Measurements from ENCODE around the gene SPCS3. TPM values are rescaled to one million over a fixed set of nuclear protein-coding genes. Genes with fewer than 3 reads are reported as not detected.
"Not testable (repeated sequence)": the region's sequence is repeated elsewhere in the genome, so short reads cannot be mapped to it uniquely, and the experiment has no call there.

SPCS3 gene
- total and polyA plus RNA-seq, 7 experiments from 2014 or later = 18.4 to 215 (median 129) TPM

- no peak overlapping the region for H3K27ac ChIP-seq (ENCODE audit: low read depth, low read length)
- no peak for ATAC-seq
- intact Hi-C loops (cut with micrococcal nuclease) = loop anchor here in 1 of 2 donors (10.0 kb wide), 1 partner anchor 581 kb away; no protein-coding TSS in a partner anchor
- Mint-ChIP-seq H3K36me3 (peaks cover 0 to 22% (median 0%) of the 10 kb centered on the region in 5 donors), H3K4me3 (peak overlapping the region in 6 of 10 donors; percentile 45 to 91 (median 72)), H3K9me3 (no peaks in the 10 kb centered on the region), H3K4me1 (peaks cover 26 to 85% (median 69%) of the 10 kb centered on the region in 7 donors), H3K27ac (peak overlapping the region in 3 of 9 donors; percentile 25 to 53 (median 35)), H3K27me3 (no peaks in the 10 kb centered on the region)
- no peaks in the 10 kb centered on the region for H3K9me3 ChIP-seq (ENCODE audit: control insufficient read depth in 2 of 3, low read length in 3 of 3)
- POLR2A ChIA-PET = interaction anchor here (0.8 to 1.7 kb wide), 3 partner anchors 10 to 127 kb away, joined by 3 to 4 read pairs (median 4); no protein-coding TSS in a partner anchor
- no peak for DNase-seq
- H3K4me3 ChIP-seq (ENCODE audit: low read length) = no peak overlapping the region
- no peaks in the 10 kb centered on the region for H3K27me3 ChIP-seq (ENCODE audit: control insufficient read depth in 2 of 2, insufficient read depth in 2 of 2, low read length in 2 of 2)
- H3K4me1 ChIP-seq (ENCODE audit: control insufficient read depth in 2 of 2, insufficient read depth in 2 of 2, low read length in 2 of 2) = peaks cover 32 to 35% of the 10 kb centered on the region in 2 donors
- peaks cover 0 to 12% (median 7%) of the 10 kb centered on the region in 3 experiments for H3K36me3 ChIP-seq (ENCODE audit: control insufficient read depth in 2 of 3, insufficient read depth in 3 of 3, low read length in 3 of 3)
- CTCF ChIA-PET = interaction anchor here (0.6 kb wide), 1 partner anchor 1069 kb away, joined by 3 read pairs; no protein-coding TSS in a partner anchor
These were observed 3.9 kb downstream of the SPCS3 start for GRCh38 chr4:176323511-176324160.

- intact Hi-C loops (cut with micrococcal nuclease) = loop anchor here in 1 of 2 donors (10.0 kb wide), 1 partner anchor 580 kb away; no protein-coding TSS in a partner anchor
- not testable (repeated sequence) for ATAC-seq
- peak overlapping the region in 4 of 9 donors; percentile 35 to 75 (median 72) for H3K27ac Mint-ChIP-seq
These were observed 5.1 kb downstream of the SPCS3 start for GRCh38 chr4:176324876-176325275.

GRCh38 chr4:176333076-176333475 lies 13.3 kb downstream of the SPCS3 start:
- Histone ChIP-seq H3K4me3 (ENCODE audit: low read length) (no peak overlapping the region), H3K9me3 (ENCODE audit: control insufficient read depth in 2 of 3, low read length in 3 of 3) (no peaks in the 10 kb centered on the region), H3K27ac (ENCODE audit: low read depth, low read length) (no peak overlapping the region), H3K36me3 (ENCODE audit: control insufficient read depth in 2 of 3, insufficient read depth in 3 of 3, low read length in 3 of 3) (peaks cover 0 to 13% (median 13%) of the 10 kb centered on the region in 3 experiments), H3K4me1 (ENCODE audit: control insufficient read depth in 2 of 2, insufficient read depth in 2 of 2, low read length in 2 of 2) (peaks cover 0 to 10% of the 10 kb centered on the region in 2 donors), H3K27me3 (ENCODE audit: control insufficient read depth in 2 of 2, insufficient read depth in 2 of 2, low read length in 2 of 2) (no peaks in the 10 kb centered on the region)
- Mint-ChIP-seq H3K36me3 (peaks cover 0 to 29% (median 12%) of the 10 kb centered on the region in 5 donors), H3K9me3 (no peaks in the 10 kb centered on the region), H3K4me3 (peak overlapping the region in 3 of 10 donors; percentile 7 to 37 (median 22)), H3K4me1 (peaks cover 14 to 50% (median 27%) of the 10 kb centered on the region in 7 donors), H3K27ac (peak overlapping the region in 6 of 9 donors; percentile 3 to 86 (median 67)), H3K27me3 (no peaks in the 10 kb centered on the region)
- ATAC-seq (peak; percentile 37), DNase-seq (peak in 1 of 9 donors; percentile 9)
- intact Hi-C loops (cut with micrococcal nuclease) = no loop called here
- ChIA-PET CTCF (no interaction called here), POLR2A (interaction anchor here (1.5 kb wide), 1 partner anchor 9 kb away, joined by 4 read pairs; no protein-coding TSS in a partner anchor)

More at GRCh38 chr4:176324876-176325275, 5.1 kb downstream of the SPCS3 start:
- Mint-ChIP-seq H3K36me3 (peaks cover 0 to 22% (median under 1%) of the 10 kb centered on the region in 5 donors), H3K4me3 (peak overlapping the region in 8 of 10 donors; percentile 35 to 61 (median 44)), H3K4me1 (peaks cover 26 to 75% (median 64%) of the 10 kb centered on the region in 7 donors)
- H3K9me3 Mint-ChIP-seq; H3K4me3 ChIP-seq (ENCODE audit: low read length); H3K27ac ChIP-seq (ENCODE audit: low read depth, low read length); H3K27me3 Mint-ChIP-seq; H3K27me3 ChIP-seq (ENCODE audit: control insufficient read depth in 2 of 2, insufficient read depth in 2 of 2, low read length in 2 of 2); CTCF ChIA-PET; H3K9me3 ChIP-seq (ENCODE audit: control insufficient read depth in 2 of 3, low read length in 3 of 3); DNase-seq: not testable (repeated sequence)
- POLR2A ChIA-PET = interaction anchor here (1.7 kb wide), 1 partner anchor 9 kb away, joined by 4 read pairs; no protein-coding TSS in a partner anchor
- Histone ChIP-seq H3K4me1 (ENCODE audit: control insufficient read depth in 2 of 2, insufficient read depth in 2 of 2, low read length in 2 of 2) (peaks cover 27 to 32% of the 10 kb centered on the region in 2 donors), H3K36me3 (ENCODE audit: control insufficient read depth in 2 of 3, insufficient read depth in 3 of 3, low read length in 3 of 3) (peaks cover 0 to 14% (median 14%) of the 10 kb centered on the region in 3 experiments)

GRCh38 chr4:176334066-176334465 lies 14.3 kb downstream of the SPCS3 start:
- Histone ChIP-seq H3K4me1 (ENCODE audit: control insufficient read depth in 2 of 2, insufficient read depth in 2 of 2, low read length in 2 of 2) (peaks cover 0 to 10% of the 10 kb centered on the region in 2 donors), H3K9me3 (ENCODE audit: control insufficient read depth in 2 of 3, low read length in 3 of 3) (no peaks in the 10 kb centered on the region), H3K27me3 (ENCODE audit: control insufficient read depth in 2 of 2, insufficient read depth in 2 of 2, low read length in 2 of 2) (no peaks in the 10 kb centered on the region), H3K4me3 (ENCODE audit: low read length) (no peak overlapping the region), H3K36me3 (ENCODE audit: control insufficient read depth in 2 of 3, insufficient read depth in 3 of 3, low read length in 3 of 3) (peaks cover 0 to 10% (median 3%) of the 10 kb centered on the region in 3 experiments), H3K27ac (ENCODE audit: low read depth, low read length) (no peak overlapping the region)
- H3K4me1 Mint-ChIP-seq = peaks cover 14 to 45% (median 27%) of the 10 kb centered on the region in 7 donors
- H3K9me3 Mint-ChIP-seq = no peaks in the 10 kb centered on the region
- ATAC-seq (no peak), DNase-seq (no peak)
- ChIA-PET CTCF (interaction anchor here (0.5 to 0.6 kb wide), 2 partner anchors 112 to 1507 kb away, joined by 3 read pairs; no protein-coding TSS in a partner anchor), POLR2A (interaction anchor here (1.5 kb wide), 1 partner anchor 10 kb away, joined by 4 read pairs; no protein-coding TSS in a partner anchor)
- intact Hi-C loops (cut with micrococcal nuclease) = no loop called here
- no peaks in the 10 kb centered on the region for H3K27me3 Mint-ChIP-seq
- no peak overlapping the region for H3K27ac Mint-ChIP-seq
- H3K4me3 Mint-ChIP-seq = no peak overlapping the region
- H3K36me3 Mint-ChIP-seq = peaks cover 0 to 26% (median 12%) of the 10 kb centered on the region in 5 donors

- Histone ChIP-seq H3K27ac (ENCODE audit: low read depth, low read length) (no peak overlapping the region), H3K4me3 (ENCODE audit: low read length) (no peak overlapping the region), H3K4me1 (ENCODE audit: control insufficient read depth in 2 of 2, insufficient read depth in 2 of 2, low read length in 2 of 2) (peaks cover 0 to 10% of the 10 kb centered on the region in 2 donors), H3K36me3 (ENCODE audit: control insufficient read depth in 2 of 3, insufficient read depth in 3 of 3, low read length in 3 of 3) (peaks cover 0 to 2% (median 0%) of the 10 kb centered on the region in 3 experiments), H3K9me3 (ENCODE audit: control insufficient read depth in 2 of 3, low read length in 3 of 3) (no peaks in the 10 kb centered on the region), H3K27me3 (ENCODE audit: control insufficient read depth in 2 of 2, insufficient read depth in 2 of 2, low read length in 2 of 2) (no peaks in the 10 kb centered on the region)
- Mint-ChIP-seq H3K4me1 (peaks cover 14 to 47% (median 26%) of the 10 kb centered on the region in 7 donors), H3K9me3 (no peaks in the 10 kb centered on the region), H3K36me3 (peaks cover 0 to 21% (median 8%) of the 10 kb centered on the region in 5 donors), H3K27ac (peak overlapping the region in 1 of 9 donors; percentile 49), H3K27me3 (no peaks in the 10 kb centered on the region), H3K4me3 (no peak overlapping the region)
- intact Hi-C loops (cut with micrococcal nuclease) = no loop called here
- DNase-seq = no peak
- POLR2A ChIA-PET = no interaction called here
- CTCF ChIA-PET = no interaction called here
- ATAC-seq = no peak
These were observed 15.7 kb downstream of the SPCS3 start for GRCh38 chr4:176335421-176335820.

GRCh38 chr4:176339936-176340761 lies 20.4 kb downstream of the SPCS3 start:
- POLR2A ChIA-PET = interaction anchor here (0.6 kb wide), 1 partner anchor 554 kb away, joined by 4 read pairs; no protein-coding TSS in a partner anchor
- peak overlapping the region in 2 of 9 donors; percentile 31 to 86 for H3K27ac Mint-ChIP-seq

More at GRCh38 chr4:176339936-176340761, 20.4 kb downstream of the SPCS3 start:
- no peak overlapping the region for H3K4me3 Mint-ChIP-seq
- intact Hi-C loops (cut with micrococcal nuclease) = loop anchor here (1.0 to 10.0 kb wide), 3 partner anchors 190 to 1975 kb away; no protein-coding TSS in a partner anchor
- CTCF ChIA-PET = interaction anchor here (0.6 to 2.1 kb wide), 6 partner anchors 9 to 310 kb away, joined by 3 to 6 read pairs (median 4); no protein-coding TSS in a partner anchor
- H3K9me3 Mint-ChIP-seq = peaks cover 2 to 23% (median 10%) of the 10 kb centered on the region in 11 donors
- Histone ChIP-seq H3K9me3 (ENCODE audit: control insufficient read depth in 2 of 3, low read length in 3 of 3) (peaks cover 0 to 23% (median 0%) of the 10 kb centered on the region in 3 experiments), H3K4me1 (ENCODE audit: control insufficient read depth in 2 of 2, insufficient read depth in 2 of 2, low read length in 2 of 2) (peaks cover 0 to 6% of the 10 kb centered on the region in 2 donors), H3K27ac (ENCODE audit: low read depth, low read length) (no peak overlapping the region), H3K4me3 (ENCODE audit: low read length) (no peak overlapping the region), H3K36me3 (ENCODE audit: control insufficient read depth in 2 of 3, insufficient read depth in 3 of 3, low read length in 3 of 3) (no peaks in the 10 kb centered on the region), H3K27me3 (ENCODE audit: control insufficient read depth in 2 of 2, insufficient read depth in 2 of 2, low read length in 2 of 2) (no peaks in the 10 kb centered on the region)
- DNase-seq (no peak), ATAC-seq (no peak)
- H3K27me3 Mint-ChIP-seq = no peaks in the 10 kb centered on the region
- peaks cover 6 to 22% (median 8%) of the 10 kb centered on the region in 5 donors for H3K36me3 Mint-ChIP-seq
- H3K4me1 Mint-ChIP-seq = peaks cover 3 to 27% (median 8%) of the 10 kb centered on the region in 7 donors
